Activated T-cell treated with anti-CD3 and anti-CD28 coated beads, Interleukin-2, amount 50 U/mL, for 1 hour (primary cell): ENCODE measurements around the gene ENTPD1.

Experiments used
- DNase-seq: peaks from one replicate; pipeline ENCODE4 v3.0.0-alpha.2; 2020

ENTPD1 gene

DNA sequence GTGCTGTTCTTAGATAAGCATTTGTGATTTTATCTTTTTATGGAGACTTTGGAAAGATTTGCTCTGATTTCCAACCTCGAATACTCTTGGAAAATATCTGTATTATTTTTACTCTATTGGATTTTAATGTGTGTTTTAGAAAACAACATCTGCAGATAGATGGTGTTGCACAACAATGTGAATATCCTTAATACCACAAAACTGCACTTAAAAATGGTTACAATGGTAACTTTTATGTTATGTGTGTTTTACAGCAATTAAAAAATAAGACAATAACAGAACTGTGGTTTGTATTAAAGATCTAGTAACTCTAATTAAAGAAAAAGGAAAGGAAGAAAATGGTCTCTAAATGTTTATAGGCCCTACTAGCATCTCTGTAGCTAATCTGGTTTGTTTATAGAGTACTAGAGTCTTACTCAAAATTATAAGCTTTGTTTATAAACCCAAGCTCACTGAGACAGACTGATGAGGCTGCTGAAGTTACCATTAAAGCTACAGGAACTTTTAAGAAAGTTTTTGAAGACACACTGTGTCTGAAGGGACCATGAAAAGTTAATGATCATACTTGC, 77.2 kb downstream of the ENTPD1 start:
- no peak for DNase-seq

DNA sequence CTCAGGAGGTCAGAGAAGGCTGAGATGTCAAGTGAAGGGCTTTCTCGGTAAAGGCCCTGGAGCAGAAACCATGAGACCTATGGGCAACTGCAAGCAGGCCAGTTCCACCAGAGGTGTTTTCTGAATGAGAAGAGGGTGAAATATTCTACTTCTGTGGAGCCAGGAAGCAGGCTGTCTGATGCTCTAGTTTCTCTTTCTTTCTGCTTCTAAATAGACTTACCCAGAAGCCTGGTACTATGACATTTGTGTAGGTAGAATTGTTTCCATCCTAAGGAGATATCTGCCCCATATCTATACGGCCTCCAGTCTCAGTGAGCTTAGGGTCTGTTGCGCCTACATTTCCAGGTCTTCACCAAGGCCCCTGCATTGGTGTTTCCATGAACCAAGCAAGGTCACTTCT, 78.4 kb downstream of the ENTPD1 start:
- DNase-seq, result no peak

DNA sequence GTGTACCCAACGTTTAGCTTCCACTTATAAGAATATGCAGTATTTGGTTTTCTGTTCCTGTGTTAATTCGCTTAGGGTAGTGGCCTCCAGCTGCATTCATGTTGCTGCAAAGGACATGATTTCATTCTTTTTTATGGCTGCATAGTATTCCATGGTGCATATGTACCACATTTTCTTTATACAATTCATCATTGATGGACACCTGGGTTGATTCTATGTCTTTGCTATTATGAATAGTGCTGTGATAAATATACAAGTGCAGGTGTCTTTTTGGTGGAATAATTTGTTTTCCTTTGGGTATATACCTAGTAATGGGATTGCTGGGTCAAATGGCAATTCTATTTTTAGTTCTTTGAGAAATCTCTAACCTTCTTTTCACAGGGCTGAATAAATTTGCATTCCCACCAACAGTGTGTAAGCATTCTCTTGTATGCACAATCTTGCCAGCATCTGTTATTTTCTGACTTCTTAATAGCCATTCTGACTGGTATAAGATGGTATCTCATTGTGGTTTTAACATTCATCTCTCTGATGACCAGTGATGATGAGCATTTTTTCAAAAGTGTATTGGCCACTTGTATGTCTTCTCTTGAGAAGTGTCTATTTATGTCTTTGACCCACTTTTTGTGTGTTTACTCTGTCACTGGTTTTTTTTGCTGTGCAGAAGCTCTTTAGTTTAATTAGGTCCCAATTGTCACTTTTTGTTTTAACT, 79.3 kb downstream of the ENTPD1 start:
- DNase-seq, result no peak

DNA sequence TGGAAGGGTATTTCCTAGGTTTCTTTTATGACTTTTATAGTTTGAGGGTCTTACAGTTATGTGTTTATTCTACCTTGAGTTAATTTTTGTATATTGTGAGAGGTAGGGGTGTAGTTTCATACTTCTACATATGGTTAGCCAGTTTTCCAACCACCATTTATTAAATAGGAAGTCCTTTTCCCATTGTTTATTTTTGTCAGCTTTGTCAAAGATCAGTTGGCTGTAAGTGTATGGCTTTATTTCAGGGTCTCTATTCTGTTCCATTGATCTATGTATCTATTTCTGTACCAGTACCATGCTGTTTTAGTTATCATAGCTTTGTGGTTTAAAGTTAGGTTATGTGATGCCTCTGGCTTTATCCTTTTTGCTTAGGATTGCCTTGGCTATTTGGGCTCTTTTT, 79.9 kb downstream of the ENTPD1 start:
- DNase-seq, result no peak

DNA sequence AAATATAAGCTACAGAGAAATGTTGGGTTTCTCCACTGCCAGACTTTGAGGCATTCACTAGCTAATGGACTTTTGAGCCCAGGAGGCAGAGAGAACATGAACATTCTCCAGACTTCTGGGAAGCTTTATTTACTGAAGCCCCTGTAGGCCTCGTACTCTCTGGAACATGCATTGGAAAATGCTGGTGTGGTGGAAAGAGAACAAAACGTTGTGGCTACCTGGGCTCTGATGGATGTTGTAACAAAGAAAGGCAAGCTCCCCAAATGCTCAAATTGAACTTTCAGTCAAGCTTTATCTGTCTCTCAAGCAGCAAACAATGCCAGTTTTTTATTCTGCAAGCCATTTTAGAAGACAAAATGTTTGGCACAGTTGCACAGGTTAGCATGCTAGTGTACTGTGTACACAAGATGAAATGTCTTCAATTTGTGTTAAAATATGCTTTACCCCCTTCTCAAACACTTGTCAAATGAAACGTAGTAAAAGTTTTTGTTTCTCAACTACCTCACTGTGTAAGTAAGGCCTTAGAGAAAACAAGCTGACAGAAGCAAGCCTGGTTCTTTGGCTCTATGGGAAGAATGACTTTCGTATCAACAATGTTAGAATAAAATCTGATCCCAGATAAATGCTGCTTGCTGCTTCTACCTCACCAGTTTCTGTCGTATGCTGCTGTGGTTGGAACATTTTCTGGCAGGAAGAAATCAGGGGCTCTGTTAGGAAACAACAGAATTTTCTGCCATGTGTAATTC, 80.8 kb downstream of the ENTPD1 start:
- no peak for DNase-seq

DNA sequence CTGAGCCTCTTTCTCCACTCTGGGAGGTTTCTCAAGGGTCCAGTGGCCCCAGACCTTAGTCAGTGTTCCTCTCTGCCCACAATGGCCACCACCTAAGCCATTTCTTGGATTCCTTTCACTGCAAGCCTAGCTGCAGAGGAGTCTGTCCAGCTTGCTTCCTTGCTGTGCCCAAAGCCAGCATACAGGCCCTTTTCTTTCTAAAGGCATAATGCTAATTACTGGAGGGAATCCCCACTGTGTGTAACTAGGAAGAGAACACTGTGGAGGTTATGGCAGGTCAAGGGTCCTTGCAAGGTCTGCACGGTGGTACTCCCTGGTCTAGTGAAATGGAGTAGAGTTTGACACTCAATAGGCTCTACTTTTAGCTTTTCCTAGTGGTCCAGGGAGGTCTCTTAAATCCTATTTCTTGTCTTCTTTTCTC, 81.4 kb downstream of the ENTPD1 start:
- DNase-seq, result no peak

DNA sequence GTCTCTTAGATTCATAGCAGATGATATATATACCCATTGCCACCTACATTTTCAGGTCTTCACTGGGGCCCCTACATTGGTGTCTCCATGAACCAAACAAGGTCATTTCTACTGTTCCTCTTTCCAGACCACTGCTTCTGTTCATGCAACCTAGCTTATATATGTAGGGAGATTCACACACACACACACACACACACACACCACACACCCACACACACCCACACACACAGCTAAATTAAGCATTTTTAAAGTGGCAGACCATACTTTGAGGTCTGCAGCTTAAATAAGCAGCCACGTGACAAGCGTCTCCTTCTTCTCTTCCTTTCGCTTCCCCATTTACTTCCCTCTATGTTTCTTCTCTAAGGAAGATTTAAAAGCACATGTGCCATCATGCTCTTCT, 81.8 kb downstream of the ENTPD1 start:
- no peak for DNase-seq

DNA sequence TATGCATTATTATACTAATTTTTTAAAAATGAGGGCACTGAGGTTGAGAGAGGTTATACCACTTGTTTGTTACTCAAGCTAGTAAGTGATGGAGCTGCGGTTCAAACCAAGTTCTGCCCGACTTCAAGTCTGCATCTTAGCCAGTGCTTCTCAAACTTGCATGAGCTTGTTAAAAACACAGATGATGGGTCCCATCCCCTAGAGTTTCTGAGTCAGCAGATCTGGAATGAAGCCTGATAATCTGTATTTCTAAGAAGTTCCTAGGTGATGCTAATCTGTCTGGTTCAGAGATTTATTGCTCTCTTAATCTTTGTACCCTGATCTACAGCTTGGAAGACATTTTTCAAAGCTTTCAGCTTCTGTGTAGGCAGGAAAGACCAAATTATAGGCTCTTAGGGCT, 84.2 kb downstream of the ENTPD1 start:
- no peak for DNase-seq

DNA sequence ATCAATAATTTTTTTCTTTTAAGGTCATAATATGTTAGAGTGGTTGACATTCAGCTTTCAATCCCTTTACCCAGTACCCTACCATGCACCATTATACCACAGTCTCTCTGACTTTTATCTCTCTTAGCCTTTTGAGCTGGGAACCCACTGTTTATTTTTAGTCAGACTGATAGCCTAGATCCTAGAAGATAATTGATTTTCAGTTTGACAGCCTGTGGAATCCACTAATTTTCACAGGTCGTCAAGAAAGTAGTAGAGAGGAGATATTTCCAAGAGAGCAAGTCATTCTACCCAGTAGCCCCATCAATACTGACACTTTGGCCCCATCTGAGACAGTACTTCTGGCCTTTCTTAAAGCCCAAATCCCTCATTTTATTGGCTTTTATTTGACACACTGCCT, 84.7 kb downstream of the ENTPD1 start:
- no peak for DNase-seq

DNA sequence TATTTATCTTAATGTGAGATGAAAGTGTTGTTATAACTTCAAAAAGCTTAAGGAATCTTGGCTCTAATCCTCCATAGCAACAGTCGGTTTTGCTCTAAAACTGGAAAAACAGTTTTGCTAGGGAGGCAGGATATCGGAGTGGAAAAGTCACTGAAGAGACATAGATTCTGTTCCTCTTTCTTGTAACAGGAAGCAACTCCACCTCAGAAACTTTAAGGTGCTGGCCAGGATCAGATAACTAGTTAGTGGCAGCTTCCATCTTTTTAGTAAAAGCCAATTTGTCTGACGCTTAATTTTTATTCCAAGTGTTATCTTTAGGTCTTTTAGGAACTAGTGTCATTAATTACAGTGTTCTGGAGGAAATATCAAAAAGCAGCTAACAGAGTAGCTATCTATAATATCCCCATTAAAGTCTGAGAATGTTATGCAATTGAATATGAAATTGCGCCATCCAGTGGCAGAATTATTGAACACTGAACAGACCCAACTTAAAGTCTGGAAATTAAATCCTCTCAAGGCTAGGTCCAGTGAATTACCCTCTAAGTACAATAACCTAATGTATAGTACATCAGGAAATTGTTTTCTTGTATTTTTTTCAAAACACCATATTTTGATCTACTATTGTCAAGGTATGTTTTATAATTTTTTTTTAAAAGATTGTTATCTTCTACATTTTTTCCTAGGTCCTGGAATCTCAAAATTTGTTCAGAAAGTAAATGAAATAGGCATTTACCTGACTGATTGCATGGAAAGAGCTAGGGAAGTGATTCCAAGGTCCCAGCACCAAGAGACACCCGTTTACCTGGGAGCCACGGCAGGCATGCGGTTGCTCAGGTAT, 85.9 kb downstream of the ENTPD1 start:
- DNase-seq, result no peak

DNA sequence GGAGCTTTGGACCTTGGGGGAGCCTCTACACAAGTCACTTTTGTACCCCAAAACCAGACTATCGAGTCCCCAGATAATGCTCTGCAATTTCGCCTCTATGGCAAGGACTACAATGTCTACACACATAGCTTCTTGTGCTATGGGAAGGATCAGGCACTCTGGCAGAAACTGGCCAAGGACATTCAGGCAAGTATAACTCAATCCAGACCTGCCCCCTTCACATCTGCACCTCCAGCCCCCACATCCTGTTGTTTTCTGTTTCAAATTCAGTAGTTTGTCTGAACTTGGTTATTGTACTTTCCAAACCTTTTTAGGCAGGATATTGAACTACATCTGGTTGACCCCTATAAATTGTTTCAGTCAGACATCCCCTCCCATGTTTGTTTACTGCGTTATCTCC, 89.4 kb downstream of the ENTPD1 start:
- DNase-seq, result no peak

DNA sequence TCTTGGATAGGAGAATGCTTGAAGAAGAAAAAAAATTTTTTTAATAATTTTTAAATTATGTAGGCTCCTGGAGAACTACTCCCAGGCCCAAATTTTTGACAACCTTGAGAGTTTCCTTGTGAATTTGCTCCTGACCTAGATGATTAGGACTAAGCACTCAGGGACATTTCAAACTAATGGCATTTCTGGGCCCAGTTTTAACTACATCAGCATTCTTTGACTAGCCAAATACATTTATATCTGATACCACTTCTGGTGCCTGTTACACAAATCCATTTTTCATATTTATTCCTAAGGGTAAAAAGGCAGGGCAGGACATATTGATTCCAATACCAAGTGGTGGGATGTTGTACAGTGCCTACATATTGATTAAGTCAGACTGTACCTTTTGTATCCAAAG, 91.0 kb downstream of the ENTPD1 start:
- DNase-seq, result no peak

DNA sequence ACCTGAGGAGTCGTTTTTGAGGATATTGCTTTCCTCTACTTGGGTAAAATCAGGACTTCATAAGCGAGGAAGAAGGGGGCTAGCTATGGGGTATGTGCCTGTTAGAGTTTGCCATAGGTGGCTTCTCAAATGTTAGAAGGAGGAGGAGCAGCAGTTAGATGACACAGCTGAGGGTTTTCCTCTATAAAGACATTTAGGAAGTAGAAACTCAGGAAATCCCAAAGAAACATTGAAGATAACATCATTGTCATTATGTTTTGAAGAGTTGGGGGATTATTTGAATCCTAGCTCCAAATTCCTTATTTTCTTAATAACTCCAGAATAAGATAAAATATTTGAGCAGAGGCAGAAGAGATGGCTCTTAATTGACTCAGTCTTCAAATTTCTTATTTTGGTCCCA, 92.9 kb downstream of the ENTPD1 start:
- DNase-seq, result no peak

DNA sequence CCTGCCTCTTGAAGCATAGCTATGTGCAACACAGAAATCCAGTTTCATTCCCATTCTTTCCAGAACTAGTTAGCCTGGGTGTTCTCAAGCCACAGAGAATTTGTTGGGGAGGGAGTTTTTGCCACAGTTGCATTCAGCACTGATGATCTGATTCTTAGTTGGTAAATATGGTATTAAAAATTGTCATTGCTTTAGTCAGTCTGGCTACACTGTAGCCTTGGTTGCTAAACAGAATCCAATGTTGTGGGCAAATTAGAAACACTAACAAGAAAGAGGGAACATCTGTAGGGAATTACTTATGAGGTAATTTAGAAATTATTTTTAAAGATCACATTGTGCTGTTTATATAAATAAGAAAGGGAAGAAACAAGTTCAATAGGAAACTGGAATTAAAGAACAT, 94.8 kb downstream of the ENTPD1 start:
- DNase-seq, result no peak

DNA sequence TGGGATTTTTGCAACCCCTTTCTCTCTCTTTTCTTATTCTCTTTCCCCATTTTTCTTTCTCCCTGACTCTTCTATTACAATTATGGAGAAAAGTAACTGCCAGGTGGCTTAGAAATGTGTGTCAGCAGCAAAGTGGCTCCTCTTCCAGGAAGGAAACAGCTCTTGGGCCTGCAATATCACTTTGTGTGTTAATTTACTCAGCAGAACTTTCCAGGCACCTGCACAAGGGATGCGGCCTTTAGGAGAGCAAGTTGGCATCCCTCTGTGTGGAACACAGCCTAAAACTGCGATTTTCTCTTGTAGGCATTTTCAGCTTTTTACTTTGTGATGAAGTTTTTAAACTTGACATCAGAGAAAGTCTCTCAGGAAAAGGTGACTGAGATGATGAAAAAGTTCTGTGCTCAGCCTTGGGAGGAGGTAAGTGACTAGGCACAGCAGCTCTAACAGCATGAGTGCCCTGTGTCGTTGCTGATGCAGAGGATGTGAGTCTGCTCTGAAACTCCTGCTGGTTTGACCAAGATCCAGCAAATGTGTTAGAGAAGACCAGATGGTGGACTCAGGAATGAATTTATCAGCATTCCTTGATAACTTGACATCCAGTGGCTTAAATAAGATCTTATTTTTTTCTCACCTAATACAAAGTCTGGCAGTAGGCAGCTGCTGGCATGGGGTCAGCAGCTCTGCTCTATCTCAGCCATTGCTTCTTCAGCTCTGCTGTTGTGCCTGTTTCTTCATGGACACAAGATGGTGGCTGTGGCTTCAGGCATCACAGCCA, 104.4 kb downstream of the ENTPD1 start:
- no peak for DNase-seq

DNA sequence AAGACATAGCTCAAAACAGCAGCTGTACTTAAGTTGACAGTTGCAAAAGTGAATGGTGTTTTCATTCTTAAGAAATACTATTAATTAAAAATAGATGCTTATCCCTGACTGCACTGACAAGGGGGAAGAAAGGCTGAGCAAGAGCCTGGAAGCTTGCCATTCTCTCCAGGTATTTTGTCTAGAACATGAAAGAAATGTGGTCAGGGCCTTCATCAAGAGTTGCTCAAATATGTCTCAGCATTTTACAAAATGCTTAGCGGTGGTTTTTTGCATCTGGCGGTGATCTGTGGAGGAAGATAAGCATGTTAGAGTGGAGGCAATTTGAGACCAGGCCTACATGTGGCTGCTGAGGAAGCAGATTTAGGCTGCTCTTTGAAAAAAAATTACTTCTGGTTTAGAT, 105.4 kb downstream of the ENTPD1 start:
- no peak for DNase-seq

DNA sequence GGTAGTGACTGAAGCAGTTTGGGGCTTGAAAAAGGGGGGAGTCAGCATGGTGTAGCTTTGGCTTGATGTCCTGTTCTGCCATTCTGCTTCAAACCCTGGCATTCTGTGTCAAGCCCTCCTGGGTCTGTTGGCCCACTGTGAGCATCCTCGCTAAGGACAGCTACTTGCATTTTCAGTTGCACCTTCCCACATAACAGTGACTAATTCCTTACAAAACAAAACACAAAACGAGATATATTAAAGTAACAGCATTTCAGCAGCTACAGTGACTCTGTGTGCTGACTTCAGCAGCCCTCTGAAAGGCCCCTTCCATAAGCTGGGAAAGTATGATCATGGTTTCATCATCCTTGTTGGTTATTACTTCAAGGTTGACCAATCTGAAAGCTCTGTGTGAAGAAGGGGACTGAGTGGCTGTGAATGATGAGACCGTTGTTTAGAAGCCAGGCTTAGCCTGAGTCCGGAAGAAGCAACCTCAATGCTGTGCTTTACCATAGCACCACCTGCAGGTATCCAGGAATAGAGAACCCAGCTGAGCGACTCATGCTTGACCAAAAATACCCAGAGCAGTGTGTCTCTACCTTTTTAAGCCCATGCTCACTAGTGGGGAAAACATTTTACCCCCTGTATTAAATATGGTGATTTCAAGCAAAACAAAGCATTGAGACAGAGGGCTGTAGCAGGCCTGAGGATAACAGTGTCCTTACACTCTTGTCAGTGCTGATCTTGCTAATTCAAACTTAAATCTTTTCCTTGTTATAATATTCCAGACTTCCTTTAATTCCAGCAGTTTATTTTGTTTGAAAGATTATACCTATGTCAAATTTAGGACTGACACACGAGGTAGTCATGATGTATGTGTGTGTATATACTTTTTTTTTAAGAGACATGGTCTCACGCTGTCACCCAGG, 109.2 kb downstream of the ENTPD1 start:
- DNase-seq, result no peak

DNA sequence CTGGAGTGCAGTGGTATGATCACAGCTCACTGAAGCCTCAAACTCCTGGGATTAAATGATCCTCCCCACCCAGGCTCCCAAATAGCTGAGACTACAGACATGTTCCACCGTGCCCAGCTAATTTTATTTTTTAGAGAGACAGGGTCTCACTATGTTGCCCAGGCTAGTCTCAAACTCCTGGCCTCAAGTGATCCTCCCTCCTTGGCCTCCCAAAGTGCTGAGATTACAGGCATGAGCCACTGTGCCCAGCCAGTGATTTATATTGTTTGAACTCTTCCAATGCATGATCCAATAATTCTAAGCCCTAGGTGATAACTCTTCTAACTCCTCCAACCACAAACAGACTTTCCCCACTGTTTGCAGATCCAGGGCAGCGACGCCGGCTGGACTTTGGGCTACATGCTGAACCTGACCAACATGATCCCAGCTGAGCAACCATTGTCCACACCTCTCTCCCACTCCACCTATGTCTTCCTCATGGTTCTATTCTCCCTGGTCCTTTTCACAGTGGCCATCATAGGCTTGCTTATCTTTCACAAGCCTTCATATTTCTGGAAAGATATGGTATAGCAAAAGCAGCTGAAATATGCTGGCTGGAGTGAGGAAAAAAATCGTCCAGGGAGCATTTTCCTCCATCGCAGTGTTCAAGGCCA, 110.0 kb downstream of the ENTPD1 start:
- no peak for DNase-seq

DNA sequence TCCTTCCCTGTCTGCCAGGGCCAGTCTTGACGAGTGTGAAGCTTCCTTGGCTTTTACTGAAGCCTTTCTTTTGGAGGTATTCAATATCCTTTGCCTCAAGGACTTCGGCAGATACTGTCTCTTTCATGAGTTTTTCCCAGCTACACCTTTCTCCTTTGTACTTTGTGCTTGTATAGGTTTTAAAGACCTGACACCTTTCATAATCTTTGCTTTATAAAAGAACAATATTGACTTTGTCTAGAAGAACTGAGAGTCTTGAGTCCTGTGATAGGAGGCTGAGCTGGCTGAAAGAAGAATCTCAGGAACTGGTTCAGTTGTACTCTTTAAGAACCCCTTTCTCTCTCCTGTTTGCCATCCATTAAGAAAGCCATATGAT, 110.5 kb downstream of the ENTPD1 start:
- no peak for DNase-seq

DNA sequence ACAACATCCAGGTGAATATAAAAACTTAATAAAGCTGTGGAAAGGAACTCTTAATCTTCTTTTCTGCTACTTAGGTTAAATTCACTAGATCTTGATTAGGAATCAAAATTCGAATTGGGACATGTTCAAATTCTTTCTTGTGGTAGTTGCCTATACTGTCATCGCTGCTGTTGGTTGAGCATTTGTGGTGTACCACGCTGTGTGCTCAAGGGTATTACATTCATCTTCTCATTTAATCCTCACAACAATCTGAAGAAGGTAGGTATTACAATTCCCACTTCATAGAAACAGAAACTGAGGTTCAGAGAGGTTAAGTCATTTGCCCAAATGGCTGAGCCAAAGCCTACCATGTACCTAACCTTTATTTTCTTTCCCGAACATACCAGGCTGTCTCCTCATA, 111.9 kb downstream of the ENTPD1 start:
- DNase-seq, result no peak

DNA sequence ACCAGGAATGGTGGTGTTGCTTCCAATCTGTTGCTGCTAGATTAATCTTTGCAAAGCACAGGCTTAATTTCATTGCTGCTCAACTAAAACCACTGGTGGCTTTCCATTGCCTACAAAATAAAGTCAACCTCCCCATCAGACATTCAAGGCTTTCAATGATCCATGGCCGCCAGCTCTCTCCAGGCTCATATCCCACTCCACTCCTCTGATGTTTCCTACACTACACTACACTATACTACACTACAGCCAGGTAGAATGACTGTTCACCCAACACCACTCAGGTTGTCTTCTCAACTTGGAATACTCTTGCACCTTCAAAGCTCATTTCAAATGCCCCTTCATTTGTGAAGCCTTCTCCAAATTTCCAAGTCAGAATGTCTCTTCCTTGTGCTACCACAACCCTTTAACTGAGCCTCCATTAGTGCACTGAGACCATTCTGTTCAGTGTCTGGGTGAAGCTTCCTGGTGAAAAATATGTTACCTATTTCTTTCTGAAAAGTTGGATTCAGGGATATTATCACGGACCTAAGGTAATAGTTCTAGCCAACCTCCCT, 116.3 kb downstream of the ENTPD1 start:
- DNase-seq, result no peak
